HG03159 (cell line): Measurements from ENCODE around the gene MAP10.

Experiments used
- ATAC-seq: cut with Tn5 transposase; IDR thresholded peaks from one replicate; pipeline ENCODE4 v1.9.1; 2021; ENCODE audit warnings: mild to moderate bottlenecking, moderate library complexity; ENCODE audit not compliant: unreplicated experiment

MAP10 gene

GRCh38 chr1:232854798-232855159 is 49.6 kb downstream of the MAP10 start:
- ATAC-seq, result no peak

GRCh38 chr1:232856541-232856940 is 51.3 kb downstream of the MAP10 start:
- no peak for ATAC-seq
